ENCODE data around the gene EN2. TPM values are rescaled to one million over a fixed set of nuclear protein-coding genes. Genes with fewer than 3 reads are reported as not detected.

EN2 gene
- total RNA-seq, 1 experiment from 2014 or later: 0.07 TPM

DNA sequence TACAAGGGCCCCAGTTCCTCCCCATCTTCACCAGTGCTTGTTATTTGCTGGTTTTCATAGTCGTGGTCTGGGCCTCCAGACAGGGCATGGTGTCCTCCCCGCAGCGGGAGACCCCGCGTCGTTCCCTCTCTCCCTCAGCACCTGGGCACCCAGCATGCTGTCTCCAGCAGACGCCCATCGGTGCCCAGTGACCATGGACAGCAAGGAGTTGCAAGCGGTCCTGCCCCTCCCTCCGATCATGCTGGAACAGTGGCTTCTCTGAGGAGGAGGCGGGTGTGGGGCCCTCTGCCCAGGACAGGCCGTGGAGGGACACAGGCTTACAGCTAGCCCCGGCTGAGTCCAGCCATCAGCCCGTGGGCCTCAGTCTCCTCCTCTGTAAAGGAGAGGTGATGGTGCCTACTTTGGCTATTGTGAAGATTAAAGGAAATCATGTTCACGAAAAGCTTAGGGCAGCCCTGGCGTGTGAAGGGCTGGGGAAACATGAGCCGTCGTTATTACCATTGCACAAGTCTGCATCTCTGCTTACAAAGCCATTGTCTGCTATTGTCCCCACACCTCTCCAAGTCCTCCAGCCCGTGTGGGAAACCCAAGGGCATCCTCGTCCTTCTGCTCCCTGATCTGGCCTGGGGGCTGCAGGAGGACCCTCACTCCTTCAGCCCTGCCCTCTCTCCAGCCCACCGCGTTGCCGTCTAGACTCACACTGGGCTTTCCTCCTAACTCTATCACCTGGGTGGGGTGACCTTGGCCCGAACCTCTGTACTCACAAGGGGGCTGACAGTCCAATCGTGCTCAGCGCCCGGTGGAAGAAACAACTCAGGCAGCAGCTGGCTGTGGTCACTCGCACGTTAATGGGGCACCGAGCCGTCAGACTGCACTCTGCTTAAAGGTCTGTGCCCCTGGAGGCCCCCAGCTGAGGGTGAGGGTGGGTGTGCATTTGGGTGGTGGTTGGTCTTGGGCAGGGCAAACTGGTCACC is 29.9 kb downstream of the EN2 start:
- Histone ChIP-seq H3K4me1 (ENCODE audit: insufficient read depth, low read length) (no peaks in the 10 kb centered on the region), H4K5ac (ENCODE audit: insufficient read length, low read depth, low read length) (no peak overlapping the region)
- no CpG with 5 or more reads among the region's 31 CpGs for WGBS (ENCODE audit: extremely low coverage, insufficient read length, low lambda C conversion rate)

More for the DNA sequence above, 29.9 kb downstream of the EN2 start:
- Histone ChIP-seq H3K27ac (ENCODE audit: insufficient read length, low read depth, low read length) (no peak overlapping the region), H2BK12ac (ENCODE audit: insufficient read length, low read depth, low read length) (no peak overlapping the region), H2BK20ac (ENCODE audit: low read depth, low read length, poor library complexity, severe bottlenecking) (no peak overlapping the region), H2BK120ac (ENCODE audit: low read depth, low read length, poor library complexity, severe bottlenecking) (no peak overlapping the region), H3K9me3 (ENCODE audit: control insufficient read depth, low read depth, low read length) (no peaks in the 10 kb centered on the region), H3T11ph (ENCODE audit: low read length) (no peak overlapping the region), H2AK5ac (ENCODE audit: insufficient read length, low read length) (no peak overlapping the region), H3K18ac (ENCODE audit: insufficient read length, low read depth, low read length) (no peak overlapping the region), H4K20me1 (ENCODE audit: control insufficient read depth, insufficient read depth, insufficient read length) (no peaks in the 10 kb centered on the region), H3K4me2 (ENCODE audit: insufficient read depth, insufficient read length, low read length) (no peak overlapping the region), H3K14ac (ENCODE audit: insufficient read depth, low read length) (no peak overlapping the region), H2BK15ac (ENCODE audit: low read depth, low read length) (no peak overlapping the region), H3K23me2 (ENCODE audit: insufficient read length, low read depth, low read length, poor library complexity, severe bottlenecking) (peaks cover 6% of the 10 kb centered on the region), H3K79me2 (ENCODE audit: insufficient read depth, low read length) (no peaks in the 10 kb centered on the region), H3K79me1 (ENCODE audit: insufficient read depth, low read depth, low read length, poor library complexity, severe bottlenecking) (no peaks in the 10 kb centered on the region), H3K56ac (ENCODE audit: insufficient read length, low read depth, low read length) (no peak overlapping the region), H2BK5ac (ENCODE audit: insufficient read length, low read length) (no peak overlapping the region), H3K23ac (ENCODE audit: insufficient read length, low read depth, low read length) (no peak overlapping the region), H4K91ac (ENCODE audit: insufficient read length, low read depth, low read length) (no peak overlapping the region), H2AFZ (ENCODE audit: low read length) (no peak overlapping the region), H3K9ac (ENCODE audit: extremely low read depth, insufficient read length, low read length) (no peak overlapping the region), H4K8ac (replicated peaks; ENCODE audit: insufficient read length, low read depth, low read length) (no peak overlapping the region), H3K27me3 (ENCODE audit: insufficient read depth, low read length) (peaks cover 4% of the 10 kb centered on the region; the same call in 1 of the 2 replicates), H3K4ac (ENCODE audit: low read depth, low read length) (no peak overlapping the region)
- no peak for DNase-seq
- H3K9me3 Mint-ChIP-seq: peaks cover 0 to 2% of the 10 kb centered on the region in 2 experiments; a peak in 3 of 5 replicates
- peaks cover 32 to 35% of the 10 kb centered on the region in 2 experiments for H3K4me1 Mint-ChIP-seq
- TF ChIP-seq, protein P1, sequence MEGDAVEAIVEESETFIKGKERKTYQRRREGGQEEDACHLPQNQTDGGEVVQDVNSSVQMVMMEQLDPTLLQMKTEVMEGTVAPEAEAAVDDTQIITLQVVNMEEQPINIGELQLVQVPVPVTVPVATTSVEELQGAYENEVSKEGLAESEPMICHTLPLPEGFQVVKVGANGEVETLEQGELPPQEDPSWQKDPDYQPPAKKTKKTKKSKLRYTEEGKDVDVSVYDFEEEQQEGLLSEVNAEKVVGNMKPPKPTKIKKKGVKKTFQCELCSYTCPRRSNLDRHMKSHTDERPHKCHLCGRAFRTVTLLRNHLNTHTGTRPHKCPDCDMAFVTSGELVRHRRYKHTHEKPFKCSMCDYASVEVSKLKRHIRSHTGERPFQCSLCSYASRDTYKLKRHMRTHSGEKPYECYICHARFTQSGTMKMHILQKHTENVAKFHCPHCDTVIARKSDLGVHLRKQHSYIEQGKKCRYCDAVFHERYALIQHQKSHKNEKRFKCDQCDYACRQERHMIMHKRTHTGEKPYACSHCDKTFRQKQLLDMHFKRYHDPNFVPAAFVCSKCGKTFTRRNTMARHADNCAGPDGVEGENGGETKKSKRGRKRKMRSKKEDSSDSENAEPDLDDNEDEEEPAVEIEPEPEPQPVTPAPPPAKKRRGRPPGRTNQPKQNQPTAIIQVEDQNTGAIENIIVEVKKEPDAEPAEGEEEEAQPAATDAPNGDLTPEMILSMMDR (conservative IDR thresholded peaks at IDR 0.05): no peak
- no peak overlapping the region for H3K27ac Mint-ChIP-seq
- no peaks in the 10 kb centered on the region; a peak in 1 of 7 replicates for H3K36me3 Mint-ChIP-seq (ENCODE audit: insufficient read depth in 1 of 3, low read depth in 3 of 3)
- H3K4me3 Mint-ChIP-seq: no peak overlapping the region
- H3K27me3 Mint-ChIP-seq (ENCODE audit: low read depth): peaks cover 100% of the 10 kb centered on the region
